HG02798 (cell line): ENCODE data around the gene GEMIN4.
"Not testable (repeated sequence)": the region's sequence is repeated elsewhere in the genome, so short reads cannot be mapped to it uniquely, and the experiment has no call there.

ENCODE experiments used
- ATAC-seq: cut with Tn5 transposase; IDR thresholded peaks from one replicate; pipeline ENCODE4 v1.9.1; 2021; ENCODE audit warnings: mild to moderate bottlenecking; ENCODE audit not compliant: unreplicated experiment, poor library complexity

The GEMIN4 gene

GRCh38 chr17:705863-706262 lies 46.2 kb downstream of the GEMIN4 start:
- ATAC-seq: no peak

DNA sequence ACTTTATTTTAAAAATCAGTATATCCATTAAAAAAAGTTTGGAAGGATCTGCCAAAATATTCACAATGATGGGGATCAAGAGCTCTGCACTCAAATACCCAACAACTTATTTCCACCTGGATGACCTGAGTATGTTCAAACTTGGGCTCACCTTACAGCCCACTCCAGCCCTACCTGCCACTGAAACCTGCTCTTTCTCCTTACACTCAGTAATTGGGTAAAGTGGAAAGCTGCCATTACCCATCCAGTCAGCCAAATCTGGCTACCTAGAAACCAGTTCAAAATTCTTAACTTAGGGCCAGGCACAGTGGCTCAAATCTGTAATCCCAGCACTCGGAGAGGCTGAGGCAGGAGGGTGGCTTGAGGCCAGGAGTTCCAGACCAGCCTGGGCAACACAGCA lies 47.1 kb downstream of the GEMIN4 start:
- no peak for ATAC-seq

DNA sequence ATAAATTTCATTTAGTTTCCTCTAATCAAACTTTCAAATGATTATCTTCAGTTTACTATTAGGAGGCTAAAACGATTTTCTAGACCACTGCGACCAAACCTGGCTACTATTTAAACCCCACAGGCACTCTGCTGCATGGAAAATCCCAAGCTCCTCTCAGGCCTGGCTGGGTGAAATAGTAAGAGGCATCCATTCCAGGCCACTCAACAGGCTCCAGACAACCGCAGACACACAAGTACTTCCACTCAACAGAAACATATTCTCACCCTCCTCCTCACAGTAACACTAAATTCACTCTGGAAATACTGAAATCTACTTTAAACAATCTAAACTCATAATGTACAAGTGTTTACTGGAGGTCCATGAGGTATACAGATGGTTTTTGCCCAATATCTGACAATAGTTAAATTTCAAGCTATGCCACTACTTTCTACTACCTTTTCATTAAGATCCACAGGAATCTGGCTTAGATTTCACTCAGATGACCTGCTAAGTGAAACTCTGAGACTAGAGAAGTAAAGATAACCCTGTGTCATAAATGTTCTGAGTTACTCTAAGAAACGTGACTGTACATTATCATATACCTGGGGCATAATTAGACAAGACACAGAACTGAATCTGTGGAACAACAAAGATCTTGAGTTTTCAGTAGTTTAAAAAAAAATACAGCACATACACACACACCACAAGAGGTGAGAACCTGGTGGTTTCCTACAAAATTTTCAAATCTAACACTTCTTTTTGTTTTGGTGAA lies 47.8 kb downstream of the GEMIN4 start:
- ATAC-seq: no peak

- no peak for ATAC-seq
Measured at GRCh38 chr17:703081-703875, 48.8 kb downstream of the GEMIN4 start.

- ATAC-seq: no peak
Measured at GRCh38 chr17:700504-701094, 51.5 kb downstream of the GEMIN4 start.

- no peak for ATAC-seq
Measured at GRCh38 chr17:699345-699744, 52.7 kb downstream of the GEMIN4 start.

GRCh38 chr17:698096-698495 lies 54.0 kb downstream of the GEMIN4 start:
- not testable (repeated sequence) for ATAC-seq

DNA sequence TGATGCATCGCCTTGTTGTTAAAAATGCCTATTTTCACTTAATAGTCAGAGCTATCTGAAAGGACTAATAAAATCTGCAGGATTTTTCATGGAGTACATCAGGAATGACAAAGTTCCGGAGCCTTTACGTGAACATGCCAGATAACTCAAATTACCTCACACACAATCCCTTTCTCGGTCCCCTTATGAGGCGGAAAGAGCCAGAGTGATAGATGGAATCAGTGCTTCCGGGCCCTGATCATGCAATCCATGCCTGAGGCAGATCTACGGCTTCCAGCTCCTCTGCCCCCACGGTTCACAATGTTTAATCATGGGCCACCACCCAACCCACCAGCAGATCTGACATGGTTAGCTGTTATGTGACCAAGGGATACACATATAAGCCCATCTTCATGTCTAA lies 54.4 kb downstream of the GEMIN4 start:
- ATAC-seq: no peak

- ATAC-seq: no peak
Measured at GRCh38 chr17:696369-696768, 55.7 kb downstream of the GEMIN4 start.
